ENCODE data around the gene HAND2. TPM values are rescaled to one million over a fixed set of nuclear protein-coding genes. Genes with fewer than 3 reads are reported as not detected.

The HAND2 gene
- total RNA-seq, 1 experiment from 2014 or later = 2.2 TPM

GRCh38 chr4:173521467-173522159, 8.4 kb downstream of the HAND2 start:
- DNase-seq (ENCODE audit: low read depth) = no peak

- DNase-seq (ENCODE audit: low read depth) = no peak
Measured at GRCh38 chr4:173520921-173521466, 9.0 kb downstream of the HAND2 start.

- no peak for DNase-seq (ENCODE audit: low read depth)
Measured at GRCh38 chr4:173519111-173520101, 10.6 kb downstream of the HAND2 start.

GRCh38 chr4:173518425-173519102, 11.5 kb downstream of the HAND2 start:
- no peak for DNase-seq (ENCODE audit: low read depth)

- DNase-seq (ENCODE audit: low read depth) = no peak
Measured at GRCh38 chr4:173517781-173518424, 12.1 kb downstream of the HAND2 start.

GRCh38 chr4:173516621-173517524, 13.2 kb downstream of the HAND2 start:
- no peak for DNase-seq (ENCODE audit: low read depth)

- DNase-seq (ENCODE audit: low read depth) = no peak
Measured at GRCh38 chr4:173515458-173515857, 14.6 kb downstream of the HAND2 start.

- DNase-seq (ENCODE audit: low read depth) = no peak
Measured at GRCh38 chr4:173514641-173515217, 15.3 kb downstream of the HAND2 start.

GRCh38 chr4:173513651-173514050, 16.4 kb downstream of the HAND2 start:
- no peak for DNase-seq (ENCODE audit: low read depth)

GRCh38 chr4:173511787-173512361, 18.2 kb downstream of the HAND2 start:
- DNase-seq (ENCODE audit: low read depth) = no peak

GRCh38 chr4:173509036-173510001, 20.7 kb downstream of the HAND2 start:
- no peak for DNase-seq (ENCODE audit: low read depth)

GRCh38 chr4:173508386-173509035, 21.5 kb downstream of the HAND2 start:
- no peak for DNase-seq (ENCODE audit: low read depth)

- DNase-seq (ENCODE audit: low read depth) = no peak
Measured at GRCh38 chr4:173507471-173508385, 22.3 kb downstream of the HAND2 start.

- no peak for DNase-seq (ENCODE audit: low read depth)
Measured at GRCh38 chr4:173506597-173507211, 23.3 kb downstream of the HAND2 start.

GRCh38 chr4:173505924-173506518, 24.0 kb downstream of the HAND2 start:
- DNase-seq (ENCODE audit: low read depth) = peak; percentile 28

- DNase-seq (ENCODE audit: low read depth) = no peak
Measured at GRCh38 chr4:173504181-173504503, 25.9 kb downstream of the HAND2 start.
